GM19023 (cell line): ENCODE results near the gene CHAF1A.
A peak's percentile ranks its signal among the peaks of the same experiment; 100 is the strongest.

Experiments
- ATAC-seq: cut with Tn5 transposase; IDR thresholded peaks from one replicate; pipeline ENCODE4 v1.9.1; 2021; ENCODE audit warnings: mild to moderate bottlenecking, moderate library complexity; ENCODE audit not compliant: unreplicated experiment

The CHAF1A gene

GRCh38 chr19:4366666-4367335, 35.6 kb upstream of the CHAF1A start:
- ATAC-seq = no peak

DNA sequence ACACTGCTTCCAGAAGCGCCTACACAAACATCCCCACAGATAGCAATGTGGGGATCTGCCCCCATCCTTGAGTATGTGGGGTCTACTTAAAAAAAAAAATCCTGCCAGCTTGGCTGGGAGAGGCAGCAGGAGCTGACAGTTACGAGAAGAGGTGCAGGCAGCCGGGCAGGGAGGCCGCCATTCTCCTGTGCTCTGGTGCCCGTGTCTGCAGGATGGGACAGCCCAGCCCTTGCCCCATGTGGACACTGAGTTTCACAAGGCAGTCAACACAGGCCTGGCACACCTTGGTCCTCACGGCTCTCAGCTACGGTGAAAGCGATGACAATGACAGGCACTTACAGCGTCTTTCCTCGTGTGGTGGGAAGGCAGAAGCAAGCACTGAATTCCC, 35.1 kb upstream of the CHAF1A start:
- no peak for ATAC-seq

- no peak for ATAC-seq
These were observed 34.7 kb upstream of the CHAF1A start for GRCh38 chr19:4367781-4368127.

DNA sequence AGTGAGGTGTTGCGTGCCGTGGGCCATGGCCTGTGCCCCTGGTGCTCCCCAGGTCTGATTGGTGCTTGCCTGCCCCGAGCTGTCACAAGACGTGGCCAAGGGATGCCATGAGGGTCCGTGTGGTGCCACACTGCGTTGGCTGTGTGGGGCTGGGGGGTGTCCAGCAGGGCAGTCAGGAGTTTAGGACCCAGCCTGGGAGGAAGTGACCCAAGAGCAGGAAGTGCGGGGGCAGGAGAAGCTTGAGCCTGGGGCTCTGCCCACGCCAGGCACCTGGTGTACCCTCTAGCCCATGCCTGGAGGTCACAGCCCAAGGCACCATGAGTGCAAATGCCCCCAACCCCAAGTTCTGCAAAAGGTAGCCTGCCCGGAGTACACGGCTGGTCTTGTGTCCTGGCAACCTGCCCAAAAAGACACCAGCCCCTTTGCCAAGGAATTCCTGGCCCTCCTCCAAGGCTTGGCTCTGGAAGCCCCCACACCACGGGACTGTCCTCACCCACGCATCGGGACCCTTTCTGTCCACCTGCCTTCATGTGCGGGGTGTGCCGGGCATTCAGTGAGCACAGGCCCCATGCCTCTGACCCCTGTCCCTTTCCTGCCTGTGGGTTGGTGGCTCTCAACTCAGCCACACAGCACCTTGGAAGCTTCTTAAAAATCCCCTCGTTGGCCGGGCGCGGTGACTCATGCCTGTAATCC, 34.2 kb upstream of the CHAF1A start:
- ATAC-seq = no peak

DNA sequence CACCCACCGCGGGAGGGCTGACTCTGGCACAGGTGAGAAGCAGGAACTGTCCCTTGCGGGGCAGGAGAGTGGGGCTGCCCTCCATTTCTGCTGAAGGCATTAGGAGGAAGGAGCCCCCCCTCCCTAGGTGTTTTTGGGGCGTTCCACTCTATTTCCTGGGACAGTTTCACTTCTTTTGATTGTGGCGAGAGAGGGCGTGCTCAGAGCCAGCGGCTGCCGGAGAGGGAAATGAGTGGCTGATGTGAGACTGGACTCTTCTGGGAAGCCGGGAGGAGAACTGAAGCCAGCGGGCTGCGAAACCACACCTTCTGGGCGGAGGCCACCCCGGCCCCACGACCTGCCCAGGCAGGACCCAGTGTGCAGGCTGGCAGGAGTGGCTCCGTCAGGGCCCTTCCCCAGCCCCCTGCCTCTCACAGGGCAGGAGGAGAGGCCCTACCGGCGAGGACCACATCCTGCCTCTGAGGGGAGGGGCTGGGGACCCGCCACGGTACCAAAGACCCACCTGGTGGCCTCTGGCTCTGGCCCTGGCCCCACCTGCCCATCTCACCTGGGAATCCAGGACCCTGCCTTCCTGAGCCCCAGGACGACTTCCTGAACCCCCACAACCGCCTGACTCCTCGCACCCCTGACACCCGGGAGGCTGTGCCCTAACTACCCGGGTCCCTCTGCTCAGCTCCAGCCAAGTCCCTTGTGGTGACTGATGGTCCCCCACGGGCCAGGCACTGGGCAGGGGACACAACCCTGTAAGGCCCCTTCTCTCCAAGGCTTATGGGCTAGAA, 33.1 kb upstream of the CHAF1A start:
- ATAC-seq = peak; percentile 49

- peak; percentile 47 for ATAC-seq
These were observed 32.6 kb upstream of the CHAF1A start for GRCh38 chr19:4369888-4370260.

DNA sequence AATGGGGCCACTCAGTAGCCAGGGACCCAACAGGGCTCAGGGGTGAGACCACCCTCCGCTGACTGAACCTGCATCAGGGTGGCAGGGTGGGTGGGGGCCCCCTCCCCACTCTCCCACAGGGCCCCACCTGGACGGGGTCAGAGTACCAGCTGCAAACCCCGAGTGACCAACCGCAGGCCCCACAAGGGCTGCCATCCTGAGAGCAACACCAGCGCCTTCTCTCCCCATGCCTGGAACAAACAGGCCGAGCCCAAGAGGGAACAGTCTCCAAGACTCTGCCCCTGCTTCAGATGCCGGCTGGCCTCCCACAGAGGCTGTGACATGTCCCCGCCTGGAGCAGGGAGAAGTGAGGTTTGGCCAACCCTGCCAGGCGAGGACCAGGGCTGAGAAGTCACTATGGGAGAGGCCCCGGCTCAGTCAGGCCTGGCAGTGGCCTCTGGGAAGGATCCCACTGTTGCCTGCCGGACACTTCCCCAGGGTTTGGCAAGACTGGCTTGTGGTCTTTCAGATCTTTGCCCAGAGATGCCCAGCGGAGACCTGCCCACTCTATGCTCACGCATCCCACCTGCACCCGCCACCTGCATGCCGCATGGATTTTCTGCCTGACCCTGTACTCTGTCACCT, 31.9 kb upstream of the CHAF1A start:
- ATAC-seq = no peak

DNA sequence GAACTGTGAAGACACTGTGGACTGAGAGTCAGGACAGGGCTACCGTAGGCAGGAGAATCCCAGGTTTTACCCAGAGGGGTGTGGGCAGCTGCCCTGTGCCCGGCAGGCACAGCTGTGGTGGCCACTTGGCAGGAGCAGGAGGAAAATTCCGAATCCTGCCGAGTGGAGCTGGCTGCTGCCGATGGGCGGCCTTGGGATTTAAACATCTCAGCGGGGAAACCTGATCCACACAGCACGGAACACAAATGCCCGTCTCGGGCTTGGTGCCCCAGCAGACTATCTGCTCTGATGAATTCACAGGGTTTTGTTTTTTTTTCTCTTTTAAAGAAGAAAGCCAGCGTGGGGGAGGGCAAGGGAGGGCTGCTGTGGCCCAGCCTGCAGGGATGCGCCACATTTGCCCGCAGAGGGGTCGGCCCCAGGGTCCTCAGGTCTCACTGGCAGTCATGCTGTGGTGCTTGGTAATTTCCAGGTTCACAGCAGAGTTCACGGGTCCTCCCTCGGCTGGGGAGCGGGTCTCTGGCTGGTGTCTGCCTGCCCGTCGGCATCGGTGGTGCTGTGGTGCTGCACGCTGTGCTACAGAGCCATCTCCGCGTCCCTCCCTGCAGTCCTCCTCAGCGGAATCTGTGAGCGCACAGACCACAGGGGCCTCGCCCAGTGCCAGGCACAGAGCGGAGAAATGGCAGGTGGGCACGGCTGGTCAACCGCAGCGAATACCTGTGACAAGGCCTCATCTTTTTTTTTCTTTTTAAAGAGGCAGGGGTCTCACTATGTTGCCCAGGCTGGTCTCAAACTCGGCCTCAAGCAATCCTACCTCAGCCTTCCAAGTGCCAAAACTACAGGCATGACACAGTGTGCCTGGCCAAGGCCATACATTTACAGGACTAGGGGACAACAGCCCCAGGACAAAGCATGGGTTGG, 30.9 kb upstream of the CHAF1A start:
- no peak for ATAC-seq

DNA sequence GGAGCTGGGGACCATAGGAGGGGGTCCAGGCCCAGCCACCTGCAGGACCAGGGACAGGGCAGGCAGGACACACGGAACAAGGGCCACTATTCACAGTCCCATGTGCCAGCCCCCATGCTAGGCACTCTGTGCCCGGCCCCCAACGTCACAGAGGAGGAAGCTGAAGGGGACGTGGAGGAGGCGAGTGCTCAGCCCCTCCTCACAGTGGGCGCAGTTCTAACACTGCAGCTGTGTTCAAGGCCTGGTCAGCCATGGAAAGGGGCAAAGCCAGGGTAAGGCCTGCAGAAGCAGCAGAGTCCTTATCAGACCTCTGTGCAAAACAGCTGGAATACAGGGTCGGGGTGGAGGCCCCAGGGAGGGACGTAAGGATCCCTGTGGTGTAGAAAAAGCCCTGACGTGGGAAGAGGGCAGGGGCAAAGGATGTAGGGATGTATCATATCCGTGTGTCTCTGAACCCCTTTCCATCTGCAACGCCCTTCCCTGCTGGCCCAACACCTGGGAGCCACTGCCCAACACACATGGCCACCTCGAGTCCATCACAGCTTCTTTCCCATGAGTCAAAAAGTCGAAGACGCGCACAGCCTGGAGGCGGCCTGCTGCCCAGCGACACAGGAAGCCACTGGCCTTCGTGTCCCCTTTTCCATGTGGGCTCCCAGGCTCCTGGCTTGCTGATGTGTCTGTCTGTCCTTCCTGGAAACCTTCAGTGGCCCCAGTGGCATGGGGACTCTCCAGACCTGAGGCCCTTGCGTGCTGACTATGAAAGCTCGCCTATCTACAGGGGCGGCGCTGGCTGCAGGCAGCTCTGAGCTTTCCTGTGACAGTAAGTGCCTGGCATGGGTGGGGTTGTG, 30.1 kb upstream of the CHAF1A start:
- no peak for ATAC-seq

DNA sequence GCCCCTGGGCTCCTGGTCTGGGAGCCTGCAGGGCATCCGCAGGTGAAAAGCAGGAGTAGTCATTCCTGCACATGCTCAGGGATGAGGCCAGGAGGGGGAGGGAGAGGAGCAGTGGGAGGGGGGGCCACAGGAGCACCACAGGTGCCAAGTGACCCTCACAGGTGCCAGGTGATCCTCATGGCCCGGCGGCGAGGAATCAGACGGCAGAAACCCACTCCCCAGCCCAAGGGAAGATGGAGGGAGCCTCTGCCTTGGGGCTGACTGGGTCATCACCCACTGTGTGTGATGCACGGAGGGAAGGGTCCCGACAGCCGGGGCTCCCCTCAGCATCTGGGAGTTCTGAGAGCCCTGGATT, 29.4 kb upstream of the CHAF1A start:
- ATAC-seq = no peak

GRCh38 chr19:4373601-4374497, 28.6 kb upstream of the CHAF1A start:
- no peak for ATAC-seq

DNA sequence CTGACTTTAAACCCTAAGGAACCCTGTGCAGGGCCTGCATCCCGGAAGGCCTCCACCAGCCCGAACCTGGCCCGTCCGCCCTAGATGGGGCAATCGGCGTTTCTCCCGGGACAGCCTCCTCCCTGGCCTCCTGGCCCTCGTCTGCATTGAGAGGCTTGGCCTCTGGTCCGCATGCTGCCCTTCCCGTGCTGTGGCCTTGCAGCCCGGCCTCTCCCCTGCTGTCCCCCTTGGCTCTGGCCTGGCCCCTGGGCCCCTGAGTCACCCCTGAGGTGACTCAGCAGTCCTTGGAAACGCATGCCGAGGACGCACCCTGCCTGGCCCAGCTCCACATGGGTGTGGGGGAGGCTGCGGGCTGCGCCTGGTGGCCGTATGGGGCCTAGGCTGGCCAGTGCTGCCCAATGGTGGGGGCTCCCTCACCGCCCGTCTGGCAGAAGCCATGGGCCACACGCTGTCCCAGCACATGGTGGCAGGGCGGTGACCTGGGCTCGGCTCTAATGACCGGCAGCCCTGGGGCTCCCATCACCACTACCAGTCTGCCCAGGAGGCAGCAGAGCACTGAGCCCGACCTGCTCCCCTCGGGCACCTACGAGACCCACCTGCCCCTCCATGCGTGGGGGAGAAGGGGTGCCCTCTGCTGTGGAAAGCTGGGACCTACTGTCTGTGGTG, 27.8 kb upstream of the CHAF1A start:
- ATAC-seq = no peak

GRCh38 chr19:4375164-4376027, 27.0 kb upstream of the CHAF1A start:
- ATAC-seq = no peak

DNA sequence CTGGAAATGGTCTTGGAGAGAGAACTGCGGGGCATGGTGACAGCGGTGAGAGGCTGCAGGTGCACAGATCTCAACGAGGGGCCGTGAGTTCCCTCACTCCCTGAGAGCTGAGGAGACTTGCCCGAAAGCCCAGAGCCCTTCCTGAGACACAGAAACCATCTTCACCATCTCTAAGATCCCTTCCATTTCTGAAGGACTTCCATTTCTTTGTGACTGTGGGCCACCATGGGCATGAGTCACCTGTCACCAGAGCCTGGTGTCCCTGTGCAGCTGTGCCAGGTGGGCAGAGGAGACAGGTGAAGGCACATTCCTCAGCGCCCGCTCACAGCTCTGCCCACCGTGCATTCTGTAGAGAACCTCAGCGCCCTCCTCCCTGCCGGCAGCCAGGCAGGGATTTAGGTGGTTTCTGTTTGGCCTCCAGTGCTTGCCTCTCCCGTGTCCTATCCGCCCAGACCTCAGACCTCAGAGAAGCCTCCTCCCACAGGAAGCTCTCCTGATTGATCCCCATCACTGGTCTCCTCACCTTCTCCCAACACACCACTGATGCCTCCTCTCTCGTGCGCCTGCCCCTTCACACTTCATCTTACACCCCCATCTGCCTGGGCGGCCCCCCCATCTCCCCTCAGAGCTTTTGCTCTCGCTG, 26.3 kb upstream of the CHAF1A start:
- ATAC-seq = no peak

- no peak for ATAC-seq
These were observed 25.8 kb upstream of the CHAF1A start for GRCh38 chr19:4376671-4376990.

- ATAC-seq = no peak
These were observed 25.3 kb upstream of the CHAF1A start for GRCh38 chr19:4376991-4377781.
